ENCODE measurements around the gene ATRAID.
A peak's percentile ranks its signal among the peaks of the same experiment; 100 is the strongest.
"Not testable (repeated sequence)": the region's sequence is repeated elsewhere in the genome, so short reads cannot be mapped to it uniquely, and the experiment has no call there.

ATRAID gene

GRCh38 chr2:27194538-27195354 is 17.1 kb upstream of the ATRAID start:
- DNase-seq = no peak

GRCh38 chr2:27195799-27196198 is 16.0 kb upstream of the ATRAID start:
- DNase-seq = not testable (repeated sequence)

GRCh38 chr2:27198068-27198467 is 13.8 kb upstream of the ATRAID start:
- not testable (repeated sequence) for DNase-seq

- no peak for DNase-seq
Observed at GRCh38 chr2:27198627-27199026, 13.2 kb upstream of the ATRAID start.

GRCh38 chr2:27199241-27199640 is 12.6 kb upstream of the ATRAID start:
- DNase-seq = no peak

- no peak for DNase-seq
Observed at GRCh38 chr2:27201675-27202074, 10.2 kb upstream of the ATRAID start.

GRCh38 chr2:27202854-27203253 is 9.0 kb upstream of the ATRAID start:
- no peak for DNase-seq

GRCh38 chr2:27203741-27204140 is 8.1 kb upstream of the ATRAID start:
- DNase-seq = no peak

GRCh38 chr2:27204566-27204965 is 7.3 kb upstream of the ATRAID start:
- no peak for DNase-seq

- DNase-seq = no peak
Observed at GRCh38 chr2:27205206-27205605, 6.6 kb upstream of the ATRAID start.

- no peak for DNase-seq
Observed at GRCh38 chr2:27206346-27206745, 5.5 kb upstream of the ATRAID start.

- DNase-seq = no peak
Observed at GRCh38 chr2:27208486-27209050, 3.3 kb upstream of the ATRAID start.

GRCh38 chr2:27209621-27210401 is 2.0 kb upstream of the ATRAID start:
- DNase-seq = no peak

- peak; percentile 72 for DNase-seq
Observed at GRCh38 chr2:27211241-27211942, 449 bp upstream of the ATRAID start.

GRCh38 chr2:27212626-27213471 is 1.0 kb downstream of the ATRAID start:
- DNase-seq = peak; percentile 32

GRCh38 chr2:27214941-27215340 is 3.1 kb downstream of the ATRAID start:
- DNase-seq = no peak

- DNase-seq = no peak
Observed at GRCh38 chr2:27216416-27217137, 4.7 kb downstream of the ATRAID start.

GRCh38 chr2:27217173-27218121 is 5.6 kb downstream of the ATRAID start, which contains the start of gene CAD:
TSS of gene CAD (plus strand) at chr2:27217369. CDS start at chr2:27217552, 183 bp downstream.
- peak; percentile 75 for DNase-seq

GRCh38 chr2:27218614-27219013 is 6.8 kb downstream of the ATRAID start:
- DNase-seq = no peak

GRCh38 chr2:27219091-27219490 is 7.2 kb downstream of the ATRAID start:
- no peak for DNase-seq
